ENCODE data around the gene TRIM66.

DNA sequence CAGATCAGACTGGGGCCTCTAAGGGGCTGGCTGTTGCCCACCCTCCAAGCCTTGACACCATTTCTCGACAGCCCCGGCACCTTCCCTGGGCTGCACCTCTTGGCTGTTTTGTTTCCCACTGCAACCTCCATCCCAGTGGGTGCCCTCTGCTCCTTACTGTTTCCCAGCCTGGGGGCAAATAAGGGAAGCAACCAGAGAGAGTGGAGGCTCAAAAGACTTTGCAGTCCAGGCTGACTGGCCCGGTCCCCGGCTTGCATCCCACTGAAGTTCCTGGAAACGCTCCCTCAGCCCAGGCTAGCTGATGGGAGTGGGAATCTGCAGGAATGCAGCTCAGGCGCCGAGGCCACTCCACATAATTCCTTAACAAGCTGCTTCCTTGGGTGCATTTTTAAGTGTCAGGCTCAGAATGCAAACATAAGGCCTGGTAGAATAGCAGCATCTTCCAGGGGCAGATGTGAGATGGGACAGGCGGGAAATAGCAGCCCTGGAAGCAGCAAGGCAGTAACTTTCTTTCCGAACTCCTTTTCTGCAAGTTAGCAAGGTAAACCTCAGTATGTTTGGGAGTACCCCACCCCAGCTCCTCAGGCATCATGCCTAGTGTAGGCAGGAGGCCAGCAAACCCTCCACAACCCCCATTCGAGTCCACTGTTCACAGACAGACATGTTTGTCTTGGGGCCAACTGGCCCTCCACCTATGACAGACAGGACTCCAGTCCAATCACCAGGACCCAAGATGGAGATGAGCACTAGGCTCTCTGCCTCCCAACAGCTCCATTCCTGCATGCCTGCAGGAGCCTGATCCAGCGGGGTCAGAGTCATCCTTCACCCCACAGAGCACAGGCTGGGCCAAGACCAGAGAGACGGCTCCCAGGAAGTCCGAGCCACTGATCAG lies 39.4 kb upstream of the TRIM66 start:
- TF ChIP-seq, protein P1, sequence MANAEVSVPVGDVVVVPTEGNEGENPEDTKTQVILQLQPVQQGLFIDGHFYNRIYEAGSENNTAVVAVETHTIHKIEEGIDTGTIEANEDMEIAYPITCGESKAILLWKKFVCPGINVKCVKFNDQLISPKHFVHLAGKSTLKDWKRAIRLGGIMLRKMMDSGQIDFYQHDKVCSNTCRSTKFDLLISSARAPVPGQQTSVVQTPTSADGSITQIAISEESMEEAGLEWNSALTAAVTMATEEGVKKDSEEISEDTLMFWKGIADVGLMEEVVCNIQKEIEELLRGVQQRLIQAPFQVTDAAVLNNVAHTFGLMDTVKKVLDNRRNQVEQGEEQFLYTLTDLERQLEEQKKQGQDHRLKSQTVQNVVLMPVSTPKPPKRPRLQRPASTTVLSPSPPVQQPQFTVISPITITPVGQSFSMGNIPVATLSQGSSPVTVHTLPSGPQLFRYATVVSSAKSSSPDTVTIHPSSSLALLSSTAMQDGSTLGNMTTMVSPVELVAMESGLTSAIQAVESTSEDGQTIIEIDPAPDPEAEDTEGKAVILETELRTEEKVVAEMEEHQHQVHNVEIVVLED (CRISPR knock-in tag; IDR thresholded peaks at IDR 0.05): no peak
- TF ChIP-seq ZNF224 (CRISPR knock-in tag; IDR thresholded peaks at IDR 0.05) (no peak), SMC3 (conservative IDR thresholded peaks at IDR 0.05; ENCODE audit: insufficient read depth, low read depth, low read length) (no peak), POLR2AphosphoS5 (IDR thresholded peaks at IDR 0.05; ENCODE audit: control insufficient read depth, insufficient read depth, low read depth, low read length) (no peak)
- TF ChIP-seq, protein P2, sequence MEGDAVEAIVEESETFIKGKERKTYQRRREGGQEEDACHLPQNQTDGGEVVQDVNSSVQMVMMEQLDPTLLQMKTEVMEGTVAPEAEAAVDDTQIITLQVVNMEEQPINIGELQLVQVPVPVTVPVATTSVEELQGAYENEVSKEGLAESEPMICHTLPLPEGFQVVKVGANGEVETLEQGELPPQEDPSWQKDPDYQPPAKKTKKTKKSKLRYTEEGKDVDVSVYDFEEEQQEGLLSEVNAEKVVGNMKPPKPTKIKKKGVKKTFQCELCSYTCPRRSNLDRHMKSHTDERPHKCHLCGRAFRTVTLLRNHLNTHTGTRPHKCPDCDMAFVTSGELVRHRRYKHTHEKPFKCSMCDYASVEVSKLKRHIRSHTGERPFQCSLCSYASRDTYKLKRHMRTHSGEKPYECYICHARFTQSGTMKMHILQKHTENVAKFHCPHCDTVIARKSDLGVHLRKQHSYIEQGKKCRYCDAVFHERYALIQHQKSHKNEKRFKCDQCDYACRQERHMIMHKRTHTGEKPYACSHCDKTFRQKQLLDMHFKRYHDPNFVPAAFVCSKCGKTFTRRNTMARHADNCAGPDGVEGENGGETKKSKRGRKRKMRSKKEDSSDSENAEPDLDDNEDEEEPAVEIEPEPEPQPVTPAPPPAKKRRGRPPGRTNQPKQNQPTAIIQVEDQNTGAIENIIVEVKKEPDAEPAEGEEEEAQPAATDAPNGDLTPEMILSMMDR (IDR thresholded peaks at IDR 0.05 in 2 of 3, conservative IDR thresholded peaks at IDR 0.05 in 1 of 3; ENCODE audit: insufficient read depth in 2 of 3, low read depth in 1 of 3, low read length in 3 of 3): no peak

Data from K562 (cell line).